COLO668 (cell line): ENCODE measurements around the gene PARD3.

Experiments
- DNase-seq: peaks from one replicate; lab custom pipeline; 2025; ENCODE audit not compliant: unreplicated experiment; lab: John Stamatoyannopoulos, UW

The PARD3 gene

DNA sequence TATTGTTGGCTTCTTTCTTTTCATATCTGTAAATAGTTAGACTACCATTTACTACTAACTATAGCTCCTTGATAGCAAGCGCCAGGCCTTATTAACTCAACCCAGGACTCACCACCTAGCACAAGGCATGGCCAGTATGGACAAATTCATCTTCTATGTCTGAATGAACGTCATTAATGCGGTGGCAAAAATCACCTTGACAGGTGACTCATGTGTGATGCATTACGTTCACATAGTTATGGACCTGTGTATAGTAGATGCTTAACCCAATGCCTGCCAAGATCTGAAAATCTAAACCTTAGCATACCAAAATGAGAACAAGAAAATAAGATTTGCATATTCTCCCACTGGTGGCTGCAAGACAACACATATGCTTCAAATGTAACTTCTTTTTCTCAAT lies 300.8 kb downstream of the PARD3 start:
- DNase-seq: no peak

DNA sequence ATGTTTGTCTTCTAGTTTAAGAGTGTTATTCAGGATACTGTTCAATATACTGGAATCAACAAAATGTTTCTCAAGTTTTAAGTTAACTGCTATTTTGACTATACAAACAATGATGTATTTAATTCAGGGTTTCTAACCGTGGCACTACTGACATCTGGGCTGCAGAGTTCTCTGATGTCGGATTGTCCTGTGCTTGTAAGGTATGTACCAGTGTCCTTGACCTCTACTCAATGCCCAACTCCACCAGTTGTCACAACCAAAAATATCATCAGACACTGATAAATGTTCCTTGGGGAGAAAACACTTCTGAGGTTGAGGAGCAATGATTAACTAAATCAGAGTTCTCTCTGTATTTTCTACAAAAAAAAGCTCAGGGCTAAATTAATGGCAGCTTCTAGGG lies 301.5 kb downstream of the PARD3 start:
- no peak for DNase-seq

DNA sequence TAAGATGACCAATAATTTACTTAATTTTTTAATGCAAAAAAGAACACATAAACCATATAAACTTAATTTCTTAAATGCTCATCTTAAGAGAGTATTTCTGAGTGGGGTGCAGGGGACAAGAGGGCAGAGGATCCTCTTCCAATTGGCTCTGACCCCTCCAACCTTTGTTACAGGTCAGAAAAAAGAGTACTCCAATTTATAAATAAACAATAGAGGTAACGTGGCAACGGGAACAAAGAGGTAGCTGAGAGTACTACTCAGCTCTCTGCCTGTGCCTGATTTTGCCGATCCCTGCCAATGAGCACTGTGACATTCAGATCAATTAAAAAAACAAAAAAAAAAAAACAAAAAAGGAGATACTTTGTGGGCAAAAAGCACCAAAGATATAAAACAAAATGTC lies 307.9 kb downstream of the PARD3 start:
- peak; percentile 21 for DNase-seq

DNA sequence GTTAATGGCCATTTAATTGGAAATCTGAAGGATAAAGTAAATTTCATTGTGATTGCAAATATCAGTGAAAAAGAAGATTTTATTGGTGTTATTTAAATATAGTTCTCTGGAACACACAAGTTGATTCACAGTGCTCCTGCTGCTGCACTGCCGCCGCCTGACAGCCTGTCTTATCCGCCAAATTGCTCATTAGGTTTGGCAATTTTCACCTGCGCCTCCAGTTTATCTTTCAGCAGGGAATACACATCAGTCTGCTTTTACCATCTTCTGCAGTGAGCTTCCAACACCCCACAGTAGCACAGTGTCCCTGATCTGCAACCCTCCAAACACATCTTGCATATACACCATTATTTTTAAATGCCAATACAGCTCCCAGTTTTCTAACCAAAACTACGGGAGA lies 308.3 kb downstream of the PARD3 start:
- no peak for DNase-seq

DNA sequence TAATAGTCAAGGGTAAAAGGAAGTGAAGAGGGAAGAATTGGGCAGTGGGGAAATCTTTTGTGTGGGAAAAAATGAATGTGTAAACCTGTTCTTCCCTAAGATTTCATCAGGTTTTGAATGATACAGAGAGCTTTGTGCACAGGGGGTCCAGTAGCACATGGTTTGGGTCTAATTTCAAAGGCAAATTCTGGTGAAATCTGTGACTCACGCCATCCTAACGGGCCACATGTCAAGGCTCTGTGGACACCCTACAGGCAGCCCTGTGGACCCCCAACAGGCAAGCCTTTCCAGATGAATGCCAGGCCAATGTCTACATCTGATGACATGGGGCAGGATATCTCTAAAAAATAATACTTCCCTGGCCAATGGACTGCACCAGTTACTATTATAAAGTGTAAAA lies 309.8 kb downstream of the PARD3 start:
- DNase-seq: no peak

DNA sequence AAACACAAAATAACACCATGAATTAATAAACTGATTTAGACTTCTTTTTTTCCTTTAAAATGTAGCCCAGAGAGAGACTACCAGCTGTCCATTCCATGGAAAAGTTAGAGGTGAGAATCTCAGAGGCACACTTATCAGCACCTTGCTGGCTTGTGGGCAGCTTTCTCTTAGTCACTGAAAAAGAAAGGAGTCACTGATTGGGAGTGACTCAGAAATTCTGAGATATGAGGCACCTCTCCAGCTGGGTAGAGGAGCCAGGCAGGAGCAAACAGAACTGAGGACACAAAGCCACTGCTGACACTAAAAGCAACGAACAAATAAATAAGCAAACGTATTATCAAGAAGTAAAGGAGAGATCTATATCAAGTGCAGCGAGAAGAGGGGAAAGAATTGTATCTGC lies 310.6 kb downstream of the PARD3 start:
- DNase-seq: no peak

DNA sequence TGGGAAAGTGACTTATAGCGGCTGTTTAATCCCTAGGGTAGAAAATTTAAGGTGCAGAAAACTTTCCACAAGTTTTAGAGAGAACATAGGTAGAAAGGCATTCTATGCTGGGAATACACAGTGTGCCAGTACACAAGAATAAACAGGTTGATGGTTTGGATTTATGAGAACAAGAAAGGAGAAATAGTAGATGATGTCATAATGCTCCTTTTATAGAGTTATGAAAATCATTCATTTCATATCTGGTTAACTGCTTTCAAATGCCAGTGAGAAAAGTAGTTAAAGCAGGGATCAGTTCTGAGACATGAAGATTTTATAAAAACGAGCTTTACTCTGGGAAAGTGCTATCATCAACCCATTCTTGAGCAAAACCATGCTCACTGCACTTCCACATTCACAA lies 311.4 kb downstream of the PARD3 start:
- no peak for DNase-seq

DNA sequence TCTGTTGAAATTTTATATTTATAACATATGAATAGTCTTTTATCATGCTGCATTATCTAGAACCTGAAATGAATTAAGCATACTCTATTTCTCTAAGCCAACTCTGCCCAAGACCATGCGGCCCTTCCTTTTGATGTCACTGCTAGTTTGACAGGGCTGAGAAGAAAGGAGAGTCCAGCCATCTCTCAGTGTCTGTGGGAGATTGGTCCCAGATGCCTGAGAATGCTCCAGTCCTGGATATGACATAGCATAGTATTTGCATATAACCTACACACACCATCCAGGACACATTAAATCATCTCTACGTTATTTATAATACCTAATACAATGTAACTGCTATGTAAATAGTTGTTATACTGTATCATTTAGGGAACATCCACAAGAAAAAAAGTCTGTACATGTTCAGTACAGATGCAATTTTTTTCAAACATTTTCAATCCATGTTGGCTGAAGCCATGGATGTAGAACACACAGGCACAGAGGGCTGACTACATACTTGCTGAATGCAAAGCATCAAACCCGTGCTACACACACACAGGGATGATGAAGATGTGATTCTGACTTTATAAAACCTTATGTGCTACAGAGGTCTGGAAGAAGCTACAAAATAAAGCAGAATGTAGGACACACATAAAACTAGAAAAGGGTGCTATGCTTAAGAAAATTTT lies 315.4 kb downstream of the PARD3 start:
- DNase-seq: no peak

DNA sequence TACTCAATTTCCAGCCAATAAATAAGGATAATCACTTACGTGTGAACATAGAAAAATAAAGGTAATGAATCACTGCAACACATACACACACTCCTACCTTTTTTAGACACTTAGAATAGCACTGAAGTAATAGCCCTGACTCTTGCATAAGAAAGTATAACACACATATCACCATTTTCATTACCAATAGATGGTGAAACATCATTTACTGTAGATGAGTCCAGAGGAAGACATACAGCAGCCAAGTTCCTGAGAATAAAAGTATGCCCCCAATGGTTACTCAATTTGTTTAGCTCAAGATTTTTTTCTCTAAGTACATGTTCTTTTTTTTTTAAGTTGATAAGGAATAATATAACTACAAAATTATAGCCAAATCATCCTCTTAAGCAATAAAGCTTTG lies 316.3 kb downstream of the PARD3 start:
- DNase-seq: no peak

DNA sequence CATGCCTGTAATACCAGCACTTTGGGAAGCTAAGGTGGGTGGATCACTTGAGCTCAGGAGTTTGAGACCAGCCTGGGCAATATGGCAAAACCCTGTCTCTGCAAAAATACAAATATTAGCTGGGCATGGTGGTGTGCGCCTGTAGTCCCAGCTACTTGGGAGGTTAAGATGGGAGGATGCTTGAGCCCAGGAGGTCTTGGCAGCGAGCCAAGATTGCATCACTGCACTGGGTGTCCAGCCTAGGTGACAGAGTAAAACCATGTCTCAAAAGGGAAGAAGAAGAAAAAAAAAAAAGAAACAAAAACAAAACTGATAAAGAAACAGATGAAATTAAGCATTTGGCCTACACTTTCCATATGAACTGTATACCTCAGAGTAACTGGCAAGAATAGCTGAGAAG lies 319.2 kb downstream of the PARD3 start:
- DNase-seq: peak; percentile 13

DNA sequence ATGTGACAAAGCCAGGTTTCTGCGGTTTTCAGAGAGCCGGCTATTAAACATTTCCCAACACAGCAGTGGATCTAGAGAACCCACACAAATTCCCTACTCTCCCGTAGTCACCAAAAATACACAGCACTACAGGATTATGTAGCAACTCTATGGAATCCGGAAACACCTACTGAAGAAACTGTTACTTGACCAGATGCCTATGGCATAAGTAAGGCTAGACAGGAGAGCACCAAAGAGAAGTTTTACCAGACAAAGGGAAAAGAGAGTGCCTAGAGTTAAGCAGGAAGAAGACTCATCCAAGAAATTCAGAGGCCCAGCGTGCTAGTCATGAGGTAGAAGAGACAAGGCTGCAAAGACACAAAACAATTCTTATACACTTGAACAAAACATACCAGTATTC lies 321.1 kb downstream of the PARD3 start:
- no peak for DNase-seq

DNA sequence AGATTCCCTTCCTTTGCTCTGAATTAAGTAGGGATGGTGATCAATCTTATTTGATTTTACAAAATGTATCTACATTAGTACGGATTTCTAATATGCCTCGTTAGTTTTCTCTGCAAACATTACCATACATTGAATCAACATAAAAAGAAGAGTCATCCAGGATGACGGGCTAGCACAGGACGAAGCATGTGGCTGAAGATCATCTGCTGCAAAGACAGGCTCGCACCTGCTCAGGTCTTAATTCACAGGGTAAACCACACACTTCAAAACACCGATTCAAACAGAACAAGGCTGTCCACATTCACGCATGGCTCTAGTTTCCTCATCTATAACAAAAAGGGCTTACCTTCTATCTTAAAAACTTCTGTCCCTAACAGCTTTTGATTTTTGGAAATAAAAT lies 323.0 kb downstream of the PARD3 start:
- DNase-seq: peak; percentile 68

DNA sequence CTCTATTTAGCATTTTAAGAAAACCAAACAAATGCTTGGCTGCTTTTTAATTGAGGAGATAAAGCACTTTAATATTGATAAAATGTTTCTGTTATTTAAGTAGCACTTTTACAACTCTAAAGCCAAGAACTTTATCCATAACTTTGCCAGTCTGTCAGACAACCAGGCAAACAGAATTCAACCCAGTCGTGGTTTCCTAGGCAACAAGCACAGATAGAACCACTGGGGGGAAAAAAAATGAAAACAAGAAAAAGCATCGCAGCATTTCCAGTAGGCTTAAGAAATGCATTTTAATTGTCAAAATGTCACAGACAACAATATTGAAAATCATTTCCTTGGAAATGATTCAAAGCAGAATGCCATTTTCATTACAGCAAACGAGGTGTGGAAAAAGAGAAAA lies 323.4 kb downstream of the PARD3 start:
- peak; percentile 1 for DNase-seq

DNA sequence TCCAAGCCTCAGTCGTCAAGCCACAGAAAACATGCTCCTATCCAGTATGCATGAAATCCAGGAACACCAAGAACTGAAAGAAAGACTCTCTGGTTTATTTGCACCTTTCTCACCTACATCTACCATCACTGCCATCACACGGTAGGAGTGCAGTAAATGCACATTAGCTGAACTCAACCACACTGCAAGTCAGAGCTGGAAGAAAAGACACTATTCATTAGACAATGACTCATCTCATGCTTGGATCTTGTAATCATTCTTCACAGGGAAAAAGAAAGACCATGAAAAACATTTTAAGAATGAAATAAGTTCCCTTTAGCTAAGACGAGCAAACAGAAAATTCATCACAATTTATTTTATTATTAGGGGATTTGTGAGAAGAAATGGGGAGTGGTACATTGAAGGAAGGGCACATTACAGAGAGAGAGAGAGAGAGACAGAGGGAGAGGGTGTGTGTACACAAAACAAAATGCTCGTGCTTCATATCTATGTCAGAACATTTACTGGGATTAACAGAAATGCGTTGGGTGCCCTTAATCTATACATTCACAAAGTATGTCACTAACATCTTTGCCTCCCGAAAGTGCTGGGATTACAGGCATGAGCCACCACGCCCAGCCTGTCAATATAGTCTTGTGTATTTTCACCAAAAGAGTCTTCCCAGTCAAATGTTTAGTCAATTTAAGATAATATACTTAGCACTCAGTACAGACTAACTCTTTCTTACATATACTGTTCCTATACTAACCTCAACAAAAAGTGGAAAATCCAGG lies 324.9 kb downstream of the PARD3 start:
- DNase-seq: no peak

DNA sequence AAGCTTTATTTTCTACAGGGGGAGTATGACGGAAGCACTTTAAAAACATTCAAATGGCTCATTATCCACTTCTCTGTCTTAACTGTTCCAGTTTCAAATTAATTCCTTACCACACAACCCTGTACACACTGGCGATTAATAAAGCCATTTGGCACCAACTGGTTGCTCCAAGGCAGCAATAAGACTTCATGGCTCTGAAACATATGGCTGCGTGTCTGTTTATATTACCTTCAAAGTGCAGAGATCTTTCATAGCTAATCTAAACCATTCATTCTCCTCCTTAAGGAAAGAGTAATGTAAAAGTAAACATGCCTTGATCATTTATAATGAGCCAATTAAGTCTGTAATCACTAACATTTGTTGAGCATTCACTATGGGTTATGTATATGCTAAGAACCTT lies 325.7 kb downstream of the PARD3 start:
- no peak for DNase-seq

DNA sequence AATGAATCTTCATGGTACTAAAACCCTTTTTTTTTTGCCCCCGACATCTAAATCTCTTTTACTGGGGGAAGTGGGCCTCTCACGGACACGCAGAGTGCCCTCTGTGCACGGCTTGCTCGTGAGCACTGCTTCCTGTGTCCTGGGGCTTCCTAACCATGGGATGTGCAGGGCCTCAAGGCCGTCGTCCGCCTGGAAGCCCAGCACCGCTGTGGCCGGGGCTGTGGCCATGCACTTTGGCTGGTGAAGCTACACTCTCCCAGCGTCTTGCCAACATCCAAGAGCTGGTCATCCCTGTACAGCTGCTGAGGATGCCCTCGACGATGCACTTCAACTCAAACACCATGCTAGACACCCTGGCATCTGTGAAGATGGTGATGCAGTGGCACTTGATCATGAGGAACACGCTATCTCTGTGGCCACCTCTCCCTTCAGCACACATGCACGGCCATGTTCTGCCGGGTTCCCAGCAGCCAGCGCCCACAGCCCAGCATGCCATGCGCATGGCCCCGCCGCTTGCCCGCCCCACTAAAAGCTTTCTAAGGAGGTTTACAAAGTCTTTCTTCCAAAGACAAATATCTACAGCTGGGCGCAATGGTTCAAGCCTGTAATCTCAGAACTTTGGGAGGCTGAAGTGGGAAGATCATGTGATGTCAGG lies 326.5 kb downstream of the PARD3 start:
- no peak for DNase-seq

DNA sequence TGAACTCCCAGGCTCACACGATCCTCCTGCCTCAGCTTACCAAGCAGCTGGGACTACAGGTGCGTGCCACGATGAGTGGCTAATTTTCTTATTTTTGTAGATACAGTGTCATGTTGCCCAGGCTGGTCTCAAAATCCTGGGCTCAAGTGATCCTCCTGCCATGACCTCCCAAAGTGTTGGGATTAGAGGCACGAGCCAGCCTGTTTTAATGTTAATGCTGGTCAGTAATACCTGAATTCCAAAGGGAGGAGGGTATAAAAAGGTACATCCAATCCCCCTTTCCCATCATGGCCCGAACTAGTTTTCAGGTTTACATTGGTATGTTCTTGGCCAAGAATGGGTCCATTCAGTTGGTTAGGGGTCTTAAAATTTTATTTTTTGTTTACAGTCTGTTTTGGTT lies 329.1 kb downstream of the PARD3 start:
- no peak for DNase-seq

DNA sequence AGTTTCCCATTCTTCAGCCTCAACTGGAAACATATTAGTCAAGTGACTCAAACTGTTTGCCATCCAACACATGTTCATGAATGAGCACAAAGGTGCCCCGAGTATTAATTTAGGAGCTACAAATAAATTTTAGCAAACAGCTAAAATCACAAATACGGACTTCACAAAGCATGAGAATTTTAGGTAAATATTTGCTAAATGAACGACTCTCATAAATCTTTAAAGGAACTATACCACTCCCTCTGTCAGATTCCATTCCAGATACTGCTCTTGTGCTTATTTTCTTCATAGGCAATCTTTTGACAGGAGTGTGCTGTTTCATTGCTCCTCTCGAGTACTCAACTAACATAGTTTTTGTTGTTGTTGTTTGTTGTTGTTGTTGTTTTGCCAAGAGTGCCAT lies 330.9 kb downstream of the PARD3 start:
- DNase-seq: no peak

DNA sequence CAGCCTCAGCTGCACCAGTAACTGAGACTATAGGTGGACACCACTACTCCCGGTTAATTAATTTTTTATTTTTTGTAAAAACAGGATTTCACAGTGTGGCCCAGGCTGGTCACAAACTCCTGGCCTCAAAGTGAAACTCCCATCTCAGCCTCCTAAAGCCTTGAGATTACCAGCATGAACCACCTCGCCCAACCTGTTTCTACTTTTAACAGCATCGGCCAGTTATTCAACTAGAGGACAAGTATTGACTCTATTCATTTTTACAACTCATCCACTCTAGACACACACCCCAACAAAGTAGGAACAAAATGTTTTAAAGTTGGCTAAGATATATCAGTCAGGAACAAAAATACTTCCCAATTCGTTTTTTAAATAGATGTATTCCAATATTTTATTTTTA lies 334.8 kb downstream of the PARD3 start:
- DNase-seq: no peak

DNA sequence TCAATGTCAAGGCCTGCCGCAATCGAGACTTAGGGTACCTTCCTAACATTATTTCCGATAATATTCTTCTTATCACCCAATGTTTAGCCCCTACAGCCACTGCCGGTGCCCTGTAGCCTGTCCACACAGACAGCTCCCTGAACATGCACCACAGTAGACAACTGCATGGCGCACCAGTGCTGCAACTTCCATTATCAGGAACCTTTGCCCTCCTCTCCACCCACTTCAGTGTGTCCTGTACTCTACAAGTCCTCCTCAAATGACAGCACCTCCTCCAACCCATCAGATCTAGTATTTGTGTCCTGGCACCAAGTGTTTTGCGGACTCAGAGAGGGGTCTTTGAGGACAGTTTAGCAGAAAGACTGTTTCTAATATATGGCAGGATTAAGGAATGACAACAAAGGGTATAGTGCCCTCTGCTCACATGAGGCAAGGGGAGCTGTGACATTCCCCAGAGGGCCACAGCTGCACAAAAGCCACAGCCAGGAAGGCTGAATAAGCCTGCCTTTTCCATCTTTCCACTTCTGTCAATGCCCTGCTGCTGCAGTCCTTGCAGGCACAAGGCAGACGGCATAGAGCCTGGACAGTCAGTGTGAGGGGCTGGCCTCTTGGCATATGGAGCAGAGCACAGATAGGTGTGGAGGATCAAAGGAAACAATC lies 335.4 kb downstream of the PARD3 start:
- DNase-seq: no peak

DNA sequence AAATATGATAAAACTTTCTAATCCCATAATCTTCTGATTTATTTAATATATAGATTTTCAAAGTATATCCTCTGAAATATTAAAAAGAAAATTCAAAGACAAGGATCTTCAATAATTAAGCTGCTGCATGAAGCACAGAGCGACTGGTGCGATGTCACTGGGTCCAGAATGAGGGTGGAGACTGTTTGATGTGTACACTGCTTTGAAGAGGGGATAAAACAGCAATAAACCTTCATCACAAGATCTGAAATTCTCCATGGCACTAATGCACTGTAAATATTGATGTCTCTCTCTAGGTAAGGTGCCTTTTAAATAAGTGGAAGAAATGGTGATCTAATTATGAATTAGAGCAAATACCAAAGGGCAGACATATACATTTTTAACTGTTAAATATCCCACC lies 337.8 kb downstream of the PARD3 start:
- DNase-seq: no peak

DNA sequence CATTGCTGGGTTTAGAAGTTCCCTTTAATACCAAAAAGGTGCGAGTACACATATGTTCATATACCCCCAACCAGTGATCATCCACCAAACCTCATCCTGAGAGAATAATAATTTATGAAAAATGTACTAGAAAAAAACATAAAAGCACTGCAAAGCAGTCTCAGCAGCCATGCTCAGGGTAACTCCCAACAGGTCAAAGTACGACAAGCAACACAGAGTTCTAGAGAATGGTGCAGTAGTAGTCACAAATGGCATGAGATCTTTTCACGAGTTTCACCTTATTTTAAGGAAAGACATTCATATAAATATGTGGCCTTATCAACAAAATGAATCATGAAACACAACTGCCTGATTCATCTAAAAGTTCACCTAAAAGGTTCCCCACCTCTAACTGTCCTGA lies 338.5 kb downstream of the PARD3 start:
- no peak for DNase-seq
